AG04450 (cell line): ENCODE data around the gene KRTAP2-4. TPM values are rescaled to one million over a fixed set of nuclear protein-coding genes. Genes with fewer than 3 reads are reported as not detected.
"Not testable (repeated sequence)": the region's sequence is repeated elsewhere in the genome, so short reads cannot be mapped to it uniquely, and the experiment has no call there.

Source experiments
- CTCF ChIA-PET: fragments of 300-600, 350-600 bp; formaldehyde crosslinking; extraction: SDS; loops from one replicate; lab custom pipeline; 2022; ENCODE audit warnings: antibody characterized with exemption, inconsistent platforms; lab: Charles Lee
- POLR2A ChIA-PET: fragments of 350-600 bp; formaldehyde crosslinking; extraction: SDS; loops from one replicate; lab custom pipeline; 2021; ENCODE audit warnings: antibody characterized with exemption, inconsistent platforms; lab: Yijun Ruan, JAX
- DNase-seq: peaks from one replicate; pipeline ENCODE4 v3.0.0-alpha.2; 2011; ENCODE audit warnings: low read depth, low spot score
- H3K27ac ChIP-seq: one replicate; pipeline ENCODE4 v1.5.1; 2012; ENCODE audit warnings: low read depth, low read length, control low read depth
- H3K27me3 ChIP-seq: one replicate; pipeline ENCODE4 v1.6.0; 2012; ENCODE audit warnings: low read length; ENCODE audit not compliant: control insufficient read depth, insufficient read depth
- H3K4me3 ChIP-seq: 2 replicates; pipeline ENCODE4 v1.5.1; 2011; ENCODE audit warnings: mild to moderate bottlenecking, low read depth, low read length, control low read depth
- H3K9me3 ChIP-seq: 2 replicates; pipeline ENCODE4 v1.5.1; 2012; ENCODE audit warnings: low read length; ENCODE audit not compliant: control insufficient read depth, insufficient read depth
- CTCF ChIP-seq: IDR thresholded peaks from 2 replicates; pipeline ENCODE4 v1.5.1; 2011; ENCODE audit warnings: low read depth, low read length, control low read depth, inconsistent platforms
- polyA plus RNA-seq: library from polyadenylated mRNA; depleted of rRNA; stranded (reverse); fragments of >200 nt; gene quantifications from 2 replicates; pipeline ENCODE4 v1.2.3, GENCODE V29; 2011

The KRTAP2-4 gene
- polyA plus RNA-seq, 1 experiment, result not detected

GRCh38 chr17:41096055-41096454, 30.4 kb upstream of the KRTAP2-4 start:
- no peak overlapping the region for H3K27ac ChIP-seq
- CTCF ChIA-PET, result no interaction called here
- no peak for DNase-seq
- no peak overlapping the region for H3K4me3 ChIP-seq
- H3K27me3 ChIP-seq, result no peaks in the 10 kb centered on the region
- POLR2A ChIA-PET, result no interaction called here
- no peak for TF ChIP-seq CTCF
- H3K9me3 ChIP-seq, result no peaks in the 10 kb centered on the region

GRCh38 chr17:41088760-41089352, 23.2 kb upstream of the KRTAP2-4 start:
- H3K9me3 ChIP-seq, DNase-seq, H3K27ac ChIP-seq, H3K27me3 ChIP-seq, H3K4me3 ChIP-seq, POLR2A ChIA-PET: not testable (repeated sequence)
- CTCF ChIA-PET, result interaction anchor here (0.7 kb wide), 1 partner anchor 9 kb away, joined by 4 read pairs; no protein-coding TSS in a partner anchor

GRCh38 chr17:41084100-41084856, 18.6 kb upstream of the KRTAP2-4 start, which contains the start of gene KRTAP4-7:
TSS of gene KRTAP4-7 (plus strand) at chr17:41084150. CDS start at chr17:41084207, 57 bp downstream.
- H3K9me3 ChIP-seq, DNase-seq, POLR2A ChIA-PET, H3K27me3 ChIP-seq, CTCF ChIA-PET, H3K27ac ChIP-seq, H3K4me3 ChIP-seq: not testable (repeated sequence)

- POLR2A ChIA-PET, DNase-seq, H3K9me3 ChIP-seq, H3K27ac ChIP-seq, H3K4me3 ChIP-seq, H3K27me3 ChIP-seq, CTCF ChIA-PET: not testable (repeated sequence)
These were observed 17.7 kb upstream of the KRTAP2-4 start for GRCh38 chr17:41083427-41083826.

GRCh38 chr17:41082626-41083025, 16.9 kb upstream of the KRTAP2-4 start:
- no peak overlapping the region for H3K4me3 ChIP-seq
- no peak for DNase-seq
- POLR2A ChIA-PET, result no interaction called here

GRCh38 chr17:41076788-41077187, 11.1 kb upstream of the KRTAP2-4 start:
- TF ChIP-seq CTCF, result no peak
- CTCF ChIA-PET, result no interaction called here
- Histone ChIP-seq H3K27me3 (no peaks in the 10 kb centered on the region), H3K27ac (no peak overlapping the region), H3K9me3 (no peaks in the 10 kb centered on the region), H3K4me3 (no peak overlapping the region)
- DNase-seq, result no peak
- POLR2A ChIA-PET, result no interaction called here

More at GRCh38 chr17:41082626-41083025, 16.9 kb upstream of the KRTAP2-4 start:
- no peak for TF ChIP-seq CTCF
- Histone ChIP-seq H3K27ac (no peak overlapping the region), H3K27me3 (no peaks in the 10 kb centered on the region), H3K9me3 (no peaks in the 10 kb centered on the region)
- CTCF ChIA-PET, result no interaction called here
